Measurements from ENCODE around the gene PTPRN2. TPM values are rescaled to one million over a fixed set of nuclear protein-coding genes. Genes with fewer than 3 reads are reported as not detected.

PTPRN2 gene
- total RNA-seq, 1 donor from 2014 or later = 0.41 TPM

GRCh38 chr7:157773361-157773760 is 814.3 kb downstream of the PTPRN2 start:
- H3K27ac Mint-ChIP-seq = no peak overlapping the region
- peaks cover 1% of the 10 kb centered on the region for H3K27me3 Mint-ChIP-seq (ENCODE audit: insufficient read depth)
- peaks cover 7% of the 10 kb centered on the region for H3K9me3 Mint-ChIP-seq
- intact Hi-C loops (cut with micrococcal nuclease) = no loop called here
- no peak overlapping the region for H3K4me3 Mint-ChIP-seq
- DNase-seq (ENCODE audit: low spot score) = no peak
- H3K36me3 Mint-ChIP-seq (ENCODE audit: low read depth) = no peaks in the 10 kb centered on the region
- no peaks in the 10 kb centered on the region for H3K4me1 Mint-ChIP-seq (ENCODE audit: low read depth)

GRCh38 chr7:157772486-157773130 is 815.0 kb downstream of the PTPRN2 start:
- Mint-ChIP-seq H3K4me1 (ENCODE audit: low read depth) (no peaks in the 10 kb centered on the region), H3K9me3 (peaks cover 7% of the 10 kb centered on the region), H3K4me3 (no peak overlapping the region), H3K27ac (no peak overlapping the region), H3K36me3 (ENCODE audit: low read depth) (no peaks in the 10 kb centered on the region), H3K27me3 (ENCODE audit: insufficient read depth) (peaks cover 1% of the 10 kb centered on the region)
- intact Hi-C loops (cut with micrococcal nuclease) = no loop called here
- no peak for DNase-seq (ENCODE audit: low spot score)

- intact Hi-C loops (cut with micrococcal nuclease) = no loop called here
- Mint-ChIP-seq H3K9me3 (peaks cover 7% of the 10 kb centered on the region), H3K4me1 (ENCODE audit: low read depth) (no peaks in the 10 kb centered on the region), H3K4me3 (no peak overlapping the region), H3K36me3 (ENCODE audit: low read depth) (no peaks in the 10 kb centered on the region), H3K27me3 (ENCODE audit: insufficient read depth) (no peaks in the 10 kb centered on the region), H3K27ac (no peak overlapping the region)
- DNase-seq (ENCODE audit: low spot score) = no peak
These were observed 815.9 kb downstream of the PTPRN2 start for GRCh38 chr7:157771689-157772088.

GRCh38 chr7:157770716-157771320 is 816.8 kb downstream of the PTPRN2 start:
- Mint-ChIP-seq H3K9me3 (peaks cover 14% of the 10 kb centered on the region), H3K4me1 (ENCODE audit: low read depth) (no peaks in the 10 kb centered on the region), H3K27ac (no peak overlapping the region), H3K27me3 (ENCODE audit: insufficient read depth) (no peaks in the 10 kb centered on the region), H3K4me3 (no peak overlapping the region), H3K36me3 (ENCODE audit: low read depth) (no peaks in the 10 kb centered on the region)
- intact Hi-C loops (cut with micrococcal nuclease) = no loop called here
- DNase-seq (ENCODE audit: low spot score) = no peak

- intact Hi-C loops (cut with micrococcal nuclease) = no loop called here
- no peaks in the 10 kb centered on the region for H3K36me3 Mint-ChIP-seq (ENCODE audit: low read depth)
- DNase-seq (ENCODE audit: low spot score) = no peak
- H3K4me3 Mint-ChIP-seq = no peak overlapping the region
- no peaks in the 10 kb centered on the region for H3K4me1 Mint-ChIP-seq (ENCODE audit: low read depth)
- no peaks in the 10 kb centered on the region for H3K27me3 Mint-ChIP-seq (ENCODE audit: insufficient read depth)
- peaks cover 26% of the 10 kb centered on the region for H3K9me3 Mint-ChIP-seq
- no peak overlapping the region for H3K27ac Mint-ChIP-seq
These were observed 818.0 kb downstream of the PTPRN2 start for GRCh38 chr7:157769526-157770215.

- Mint-ChIP-seq H3K27ac (no peak overlapping the region), H3K4me1 (ENCODE audit: low read depth) (no peaks in the 10 kb centered on the region), H3K36me3 (ENCODE audit: low read depth) (no peaks in the 10 kb centered on the region), H3K27me3 (ENCODE audit: insufficient read depth) (no peaks in the 10 kb centered on the region), H3K9me3 (peaks cover 32% of the 10 kb centered on the region), H3K4me3 (no peak overlapping the region)
- intact Hi-C loops (cut with micrococcal nuclease) = no loop called here
- no peak for DNase-seq (ENCODE audit: low spot score)
These were observed 818.5 kb downstream of the PTPRN2 start for GRCh38 chr7:157769086-157769485.

GRCh38 chr7:157768198-157768597 is 819.4 kb downstream of the PTPRN2 start:
- intact Hi-C loops (cut with micrococcal nuclease) = no loop called here
- H3K27ac Mint-ChIP-seq = no peak overlapping the region
- DNase-seq (ENCODE audit: low spot score) = no peak
- H3K9me3 Mint-ChIP-seq = peaks cover 38% of the 10 kb centered on the region
- H3K4me1 Mint-ChIP-seq (ENCODE audit: low read depth) = no peaks in the 10 kb centered on the region
- no peaks in the 10 kb centered on the region for H3K36me3 Mint-ChIP-seq (ENCODE audit: low read depth)
- no peaks in the 10 kb centered on the region for H3K27me3 Mint-ChIP-seq (ENCODE audit: insufficient read depth)
- no peak overlapping the region for H3K4me3 Mint-ChIP-seq

GRCh38 chr7:157767506-157768197 is 820.0 kb downstream of the PTPRN2 start:
- H3K9me3 Mint-ChIP-seq = peaks cover 38% of the 10 kb centered on the region
- no peaks in the 10 kb centered on the region for H3K36me3 Mint-ChIP-seq (ENCODE audit: low read depth)
- H3K4me1 Mint-ChIP-seq (ENCODE audit: low read depth) = no peaks in the 10 kb centered on the region
- no peaks in the 10 kb centered on the region for H3K27me3 Mint-ChIP-seq (ENCODE audit: insufficient read depth)
- no peak for DNase-seq (ENCODE audit: low spot score)
- H3K27ac Mint-ChIP-seq = no peak overlapping the region
- intact Hi-C loops (cut with micrococcal nuclease) = no loop called here
- no peak overlapping the region for H3K4me3 Mint-ChIP-seq

GRCh38 chr7:157766098-157766497 is 821.5 kb downstream of the PTPRN2 start:
- intact Hi-C loops (cut with micrococcal nuclease) = no loop called here
- Mint-ChIP-seq H3K27me3 (ENCODE audit: insufficient read depth) (no peaks in the 10 kb centered on the region), H3K4me1 (ENCODE audit: low read depth) (no peaks in the 10 kb centered on the region), H3K9me3 (peaks cover 30% of the 10 kb centered on the region), H3K27ac (no peak overlapping the region), H3K36me3 (ENCODE audit: low read depth) (no peaks in the 10 kb centered on the region), H3K4me3 (no peak overlapping the region)
- no peak for DNase-seq (ENCODE audit: low spot score)

- Mint-ChIP-seq H3K4me1 (ENCODE audit: low read depth) (no peaks in the 10 kb centered on the region), H3K27me3 (ENCODE audit: insufficient read depth) (no peaks in the 10 kb centered on the region), H3K36me3 (ENCODE audit: low read depth) (no peaks in the 10 kb centered on the region), H3K27ac (no peak overlapping the region), H3K4me3 (no peak overlapping the region), H3K9me3 (peaks cover 30% of the 10 kb centered on the region)
- intact Hi-C loops (cut with micrococcal nuclease) = no loop called here
- DNase-seq (ENCODE audit: low spot score) = no peak
These were observed 822.6 kb downstream of the PTPRN2 start for GRCh38 chr7:157764946-157765537.

GRCh38 chr7:157764193-157764592 is 823.4 kb downstream of the PTPRN2 start:
- no peak overlapping the region for H3K4me3 Mint-ChIP-seq
- intact Hi-C loops (cut with micrococcal nuclease) = no loop called here
- no peak overlapping the region for H3K27ac Mint-ChIP-seq

GRCh38 chr7:157763279-157764000 is 824.2 kb downstream of the PTPRN2 start:
- Mint-ChIP-seq H3K9me3 (peaks cover 30% of the 10 kb centered on the region), H3K27me3 (ENCODE audit: insufficient read depth) (no peaks in the 10 kb centered on the region), H3K4me3 (no peak overlapping the region), H3K27ac (no peak overlapping the region), H3K36me3 (ENCODE audit: low read depth) (no peaks in the 10 kb centered on the region), H3K4me1 (ENCODE audit: low read depth) (no peaks in the 10 kb centered on the region)
- no peak for DNase-seq (ENCODE audit: low spot score)
- intact Hi-C loops (cut with micrococcal nuclease) = no loop called here

More at GRCh38 chr7:157764193-157764592, 823.4 kb downstream of the PTPRN2 start:
- Mint-ChIP-seq H3K27me3 (ENCODE audit: insufficient read depth) (no peaks in the 10 kb centered on the region), H3K4me1 (ENCODE audit: low read depth) (no peaks in the 10 kb centered on the region), H3K36me3 (ENCODE audit: low read depth) (no peaks in the 10 kb centered on the region), H3K9me3 (peaks cover 30% of the 10 kb centered on the region)
- no peak for DNase-seq (ENCODE audit: low spot score)

Measured in activated T-helper 1 cell treated with anti-CD3 and anti-CD28 coated beads, Interleukin-12 subunit alpha, Interleukin-12 subunit beta, Interleukin-2, Interleukin-4 antibody, amounts not matched to agents 30 ng/mL and 10 ng/mL and 1 ng/mL, durations not matched to agents 14 hours and 24 hours and 36 hours (primary cell).